ENCODE data around the gene TMEM163.

GRCh38 chr2:134462275-134462674 is 256.5 kb downstream of the TMEM163 start:
- no peak for TF ChIP-seq CTCF (IDR thresholded peaks at IDR 0.05)
- no peak for TF ChIP-seq POLR2A (IDR thresholded peaks at IDR 0.05)
